ENCODE measurements around the gene INPP4B. TPM values are rescaled to one million over a fixed set of nuclear protein-coding genes. Genes with fewer than 3 reads are reported as not detected.

INPP4B gene
- total RNA-seq, 1 donor from 2014 or later: 12.0 TPM

DNA sequence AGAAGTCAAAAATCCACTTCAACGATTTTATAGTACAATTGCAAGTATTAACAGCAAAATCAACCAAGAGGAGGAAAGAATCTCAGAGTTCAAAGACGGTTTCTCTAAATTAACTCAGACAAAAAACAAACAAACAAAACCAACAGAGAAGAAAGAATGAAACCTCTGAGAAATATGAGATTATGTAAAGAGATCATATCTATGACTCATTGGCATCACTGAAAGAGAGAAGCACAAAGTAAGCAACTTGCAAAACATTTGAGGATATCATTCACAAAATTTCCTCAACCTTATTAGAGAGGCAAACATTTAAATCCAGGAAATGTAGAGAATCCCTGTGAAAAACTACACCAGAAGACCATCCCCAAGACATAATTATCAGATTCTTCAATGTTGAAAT lies 370.4 kb downstream of the INPP4B start:
- no peak overlapping the region for H3K4me3 ChIP-seq (ENCODE audit: low read depth, low read length)
- no peak for DNase-seq (ENCODE audit: low read depth)
- TF ChIP-seq, protein P1, sequence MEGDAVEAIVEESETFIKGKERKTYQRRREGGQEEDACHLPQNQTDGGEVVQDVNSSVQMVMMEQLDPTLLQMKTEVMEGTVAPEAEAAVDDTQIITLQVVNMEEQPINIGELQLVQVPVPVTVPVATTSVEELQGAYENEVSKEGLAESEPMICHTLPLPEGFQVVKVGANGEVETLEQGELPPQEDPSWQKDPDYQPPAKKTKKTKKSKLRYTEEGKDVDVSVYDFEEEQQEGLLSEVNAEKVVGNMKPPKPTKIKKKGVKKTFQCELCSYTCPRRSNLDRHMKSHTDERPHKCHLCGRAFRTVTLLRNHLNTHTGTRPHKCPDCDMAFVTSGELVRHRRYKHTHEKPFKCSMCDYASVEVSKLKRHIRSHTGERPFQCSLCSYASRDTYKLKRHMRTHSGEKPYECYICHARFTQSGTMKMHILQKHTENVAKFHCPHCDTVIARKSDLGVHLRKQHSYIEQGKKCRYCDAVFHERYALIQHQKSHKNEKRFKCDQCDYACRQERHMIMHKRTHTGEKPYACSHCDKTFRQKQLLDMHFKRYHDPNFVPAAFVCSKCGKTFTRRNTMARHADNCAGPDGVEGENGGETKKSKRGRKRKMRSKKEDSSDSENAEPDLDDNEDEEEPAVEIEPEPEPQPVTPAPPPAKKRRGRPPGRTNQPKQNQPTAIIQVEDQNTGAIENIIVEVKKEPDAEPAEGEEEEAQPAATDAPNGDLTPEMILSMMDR (conservative IDR thresholded peaks at IDR 0.05; ENCODE audit: low read depth, low read length): no peak

DNA sequence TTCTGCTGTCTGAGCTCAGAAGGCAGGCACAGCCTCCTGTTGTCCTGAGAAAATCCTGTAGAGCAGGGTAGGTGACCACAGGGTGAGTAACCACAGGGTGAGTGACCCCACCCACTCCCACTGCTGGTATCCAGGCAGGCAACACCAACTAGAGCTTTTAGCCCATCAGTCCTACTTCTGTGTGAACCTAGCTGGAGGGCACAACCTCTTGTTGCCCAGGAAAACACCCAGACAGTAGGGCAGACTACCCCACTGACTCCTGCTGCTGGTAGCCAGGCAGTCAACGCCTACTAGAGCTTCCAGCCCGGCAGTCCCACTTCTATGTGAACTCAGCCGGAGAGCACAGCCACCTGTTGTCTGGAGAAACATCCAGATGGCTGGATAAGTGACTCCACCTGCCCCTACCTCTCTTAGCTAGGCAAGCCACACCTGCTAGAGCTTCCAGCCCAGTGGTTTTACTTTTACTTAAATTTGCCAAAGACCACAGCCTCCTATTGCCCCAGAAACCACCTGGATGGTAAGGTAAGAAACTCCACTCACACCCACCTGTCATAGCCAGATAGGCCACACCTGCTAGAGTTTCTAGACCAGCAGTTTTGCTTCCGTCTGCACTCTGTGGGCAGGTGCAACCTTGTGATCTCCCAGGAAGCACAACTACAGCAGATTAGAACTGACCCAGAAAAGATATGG lies 371.6 kb downstream of the INPP4B start:
- TF ChIP-seq, protein P1 (conservative IDR thresholded peaks at IDR 0.05; ENCODE audit: low read depth, low read length): no peak
- no peak overlapping the region for H3K4me3 ChIP-seq (ENCODE audit: low read depth, low read length)
- DNase-seq (ENCODE audit: low read depth): peak; percentile 10

DNA sequence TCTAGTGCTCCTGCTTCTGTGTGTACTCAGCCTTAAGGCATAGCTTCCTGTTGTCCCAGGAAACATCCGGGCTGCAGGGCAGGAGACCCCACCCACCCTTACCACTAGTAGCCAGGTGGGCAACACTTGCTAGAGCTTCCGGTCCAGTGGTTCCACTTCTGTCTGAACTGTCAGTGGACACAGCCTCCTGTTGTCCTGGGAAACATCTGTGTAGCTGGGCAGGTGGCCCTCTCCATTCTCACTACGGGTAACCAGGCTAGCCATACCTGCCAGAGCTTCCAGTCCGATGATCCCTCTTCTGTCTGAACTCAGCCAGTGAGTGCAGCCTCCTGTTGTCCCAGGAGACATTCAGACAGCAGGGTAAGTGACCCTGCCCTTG lies 372.2 kb downstream of the INPP4B start:
- no peak for DNase-seq (ENCODE audit: low read depth)
- no peak overlapping the region for H3K4me3 ChIP-seq (ENCODE audit: low read depth, low read length)
- TF ChIP-seq, protein P1 (conservative IDR thresholded peaks at IDR 0.05; ENCODE audit: low read depth, low read length): no peak

DNA sequence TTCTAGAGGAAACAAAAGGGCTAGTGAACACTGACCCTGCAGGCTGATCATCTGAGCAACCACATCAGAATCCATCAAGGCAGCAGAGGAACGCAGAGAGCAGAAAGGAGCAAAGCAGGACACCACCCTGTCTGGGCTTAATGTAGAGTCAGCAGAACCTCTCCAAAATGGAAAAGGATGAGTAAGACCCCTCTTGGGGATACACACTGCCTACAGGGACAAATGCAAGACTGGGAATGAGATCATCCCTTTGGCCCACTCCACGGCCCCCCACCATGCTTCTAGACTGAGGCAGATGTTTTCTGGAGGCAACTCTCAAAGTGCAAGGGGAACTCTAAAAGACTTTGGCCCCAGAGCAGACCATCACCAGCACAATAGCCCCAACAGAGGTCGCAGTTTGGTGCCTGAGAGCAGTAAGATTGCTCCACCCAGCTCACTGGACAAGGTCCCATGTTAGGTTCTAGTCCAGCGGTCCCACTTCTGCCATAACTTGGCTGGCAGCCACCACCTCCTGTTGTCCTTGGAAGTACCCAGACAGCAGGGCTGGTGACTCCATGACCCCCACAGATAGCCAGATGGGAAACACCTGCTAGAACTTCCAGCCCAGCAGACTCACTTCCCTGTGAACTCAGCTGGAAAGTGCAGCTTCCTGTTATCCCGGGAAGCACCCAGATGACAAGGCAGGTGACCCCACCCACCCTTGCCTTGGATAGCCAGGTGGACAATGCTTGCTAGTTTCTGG lies 372.7 kb downstream of the INPP4B start:
- TF ChIP-seq, protein P1 (conservative IDR thresholded peaks at IDR 0.05; ENCODE audit: low read depth, low read length): no peak
- H3K4me3 ChIP-seq (ENCODE audit: low read depth, low read length): no peak overlapping the region
- no peak for DNase-seq (ENCODE audit: low read depth)

DNA sequence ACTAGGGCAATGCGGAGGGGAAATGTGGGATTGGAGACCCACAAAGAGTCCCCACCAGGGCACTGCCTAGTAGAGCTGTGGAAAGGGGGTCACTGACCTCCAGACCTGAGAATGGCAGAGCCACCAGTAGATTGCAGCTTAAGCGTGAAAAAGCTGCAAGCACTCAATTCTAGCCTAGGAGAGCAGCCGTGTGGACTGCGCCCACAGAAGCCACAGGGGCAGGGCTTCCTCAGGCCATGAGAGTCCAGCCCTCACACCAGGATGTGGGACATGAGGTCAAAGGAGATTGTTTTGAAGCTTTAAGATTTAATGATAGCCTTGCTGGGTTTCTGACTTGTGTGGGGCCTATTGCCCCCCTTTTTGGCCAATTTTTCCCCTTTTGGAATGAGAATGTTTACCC lies 379.0 kb downstream of the INPP4B start:
- DNase-seq (ENCODE audit: low read depth): no peak
- TF ChIP-seq, protein P1 (conservative IDR thresholded peaks at IDR 0.05; ENCODE audit: low read depth, low read length): no peak
- H3K4me3 ChIP-seq (ENCODE audit: low read depth, low read length): no peak overlapping the region

DNA sequence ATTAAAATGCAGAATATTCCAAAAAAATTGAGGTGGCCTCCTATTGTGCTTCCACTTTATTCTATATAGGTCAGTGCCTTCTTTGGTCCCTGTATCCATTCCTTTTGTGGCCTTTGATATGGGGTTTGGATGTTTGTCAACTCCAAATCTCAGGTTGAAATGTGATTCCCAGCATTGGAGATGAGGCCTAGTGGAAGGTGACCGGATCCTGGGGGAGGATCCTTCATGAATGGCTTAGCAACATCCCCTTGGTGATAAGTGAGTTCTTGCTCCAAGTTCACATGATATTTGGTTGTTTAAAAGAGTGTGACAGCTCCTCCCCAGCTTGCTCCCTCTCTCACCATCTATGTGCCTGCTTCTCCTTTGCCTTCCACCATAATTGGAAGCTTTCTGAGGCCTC lies 380.6 kb downstream of the INPP4B start:
- DNase-seq (ENCODE audit: low read depth): no peak
- TF ChIP-seq, protein P1 (conservative IDR thresholded peaks at IDR 0.05; ENCODE audit: low read depth, low read length): no peak
- no peak overlapping the region for H3K4me3 ChIP-seq (ENCODE audit: low read depth, low read length)

Data from epithelial cell of proximal tubule (primary cell).